CD4-positive, alpha-beta memory T cell (primary cell): ENCODE measurements around the gene GNAZ. TPM values are rescaled to one million over a fixed set of nuclear protein-coding genes. Genes with fewer than 3 reads are reported as not detected.
A peak's percentile ranks its signal among the peaks of the same experiment; 100 is the strongest.

Experiments
- CTCF ChIA-PET: fragments of 350-600 bp; sonication (Branson Sonifier 250); formaldehyde crosslinking; loops from one replicate; lab custom pipeline; 2021; ENCODE audit warnings: inconsistent platforms; ENCODE audit not compliant: partially characterized antibody; lab: Charles Lee
- POLR2A ChIA-PET: fragments of 350-600 bp; sonication (Branson Sonifier 250); formaldehyde crosslinking; loops from one replicate; lab custom pipeline; 2021; ENCODE audit not compliant: partially characterized antibody; lab: Charles Lee
- DNase-seq, 5 donors: peaks; one replicate each; pipeline versions ENCODE4 v3.0.0 to v3.0.0-alpha.2; 2020 to 2022; ENCODE audit warnings: mixed read lengths in 1 of 5
- H3K27ac ChIP-seq: one replicate; pipeline ENCODE4 v1.7.0; 2013; ENCODE audit warnings: low read depth, low read length
- H3K27me3 ChIP-seq: 2 replicates; pipeline ENCODE4 v1.7.0; 2013; ENCODE audit warnings: mild to moderate bottlenecking, low read length, moderate library complexity; ENCODE audit not compliant: insufficient read depth
- H3K36me3 ChIP-seq: 2 replicates; pipeline ENCODE4 v1.7.0; 2013; ENCODE audit warnings: mild to moderate bottlenecking, low read length, moderate library complexity; ENCODE audit not compliant: insufficient read depth
- H3K4me1 ChIP-seq: 2 replicates; pipeline ENCODE4 v1.7.0; 2013; ENCODE audit warnings: mild to moderate bottlenecking, low read length, moderate library complexity; ENCODE audit not compliant: insufficient read depth
- H3K4me3 ChIP-seq, 2 donors: one replicate each; pipeline ENCODE4 v1.7.0; 2013; ENCODE audit warnings: low read length in 2 of 2, mild to moderate bottlenecking in 1 of 2
- H3K9me3 ChIP-seq, 2 donors: one replicate each; pipeline ENCODE4 v1.7.0; 2013; ENCODE audit warnings: low read length in 2 of 2, control low read depth in 1 of 2; ENCODE audit not compliant: control insufficient read depth in 1 of 2
- H3K27ac Mint-ChIP-seq, 7 donors: one replicate each; pipeline ENCODE4 v1.8.0; 2020 to 2021; ENCODE audit warnings: mixed read lengths in 7 of 7, mild to moderate bottlenecking in 6 of 7, inconsistent platforms in 3 of 7, moderate library complexity in 3 of 7
- H3K27me3 Mint-ChIP-seq, 2 donors: one replicate each; pipeline ENCODE4 v1.8.0; 2020 to 2021; ENCODE audit warnings: mixed read lengths in 2 of 2
- H3K36me3 Mint-ChIP-seq, 2 donors: one replicate each; pipeline ENCODE4 v1.8.0; 2020 to 2021; ENCODE audit warnings: mixed read lengths in 2 of 2, inconsistent platforms in 1 of 2, mild to moderate bottlenecking in 1 of 2
- H3K4me1 Mint-ChIP-seq, 4 donors: one replicate each; pipeline ENCODE4 v1.8.0; 2020 to 2021; ENCODE audit warnings: mixed read lengths in 4 of 4, mild to moderate bottlenecking in 1 of 4
- H3K4me3 Mint-ChIP-seq, 8 donors: one replicate each; pipeline ENCODE4 v1.8.0; 2020 to 2021; ENCODE audit warnings: mixed read lengths in 8 of 8, mild to moderate bottlenecking in 7 of 8, moderate library complexity in 6 of 8, inconsistent platforms in 3 of 8
- H3K9me3 Mint-ChIP-seq, 8 donors: one replicate each; pipeline ENCODE4 v1.8.0; 2020 to 2021; ENCODE audit warnings: mixed read lengths in 8 of 8, mild to moderate bottlenecking in 5 of 8, inconsistent platforms in 3 of 8, moderate library complexity in 1 of 8
- intact Hi-C: fragments of 100-400 bp; cut with micrococcal nuclease; formaldehyde crosslinking; loops from one replicate; pipeline ENCODE4 v1.15.1; 2023
- polyA plus RNA-seq, 2 donors: library from polyadenylated mRNA; unstranded; fragments of 300-500 nt; fragmentation: Illumina TruSeq; gene quantifications; one replicate each; pipeline ENCODE4 v1.2.3, GENCODE V29; 2021
- total RNA-seq, 2 experiments: library from RNA; stranded (reverse); gene quantifications; one replicate each; pipeline ENCODE4 v1.2.3, GENCODE V29; 2021

The GNAZ gene
- total and polyA plus RNA-seq, 4 experiments from 2014 or later, result 0.05 to 0.76 (median 0.36) TPM; not detected in 1

DNA sequence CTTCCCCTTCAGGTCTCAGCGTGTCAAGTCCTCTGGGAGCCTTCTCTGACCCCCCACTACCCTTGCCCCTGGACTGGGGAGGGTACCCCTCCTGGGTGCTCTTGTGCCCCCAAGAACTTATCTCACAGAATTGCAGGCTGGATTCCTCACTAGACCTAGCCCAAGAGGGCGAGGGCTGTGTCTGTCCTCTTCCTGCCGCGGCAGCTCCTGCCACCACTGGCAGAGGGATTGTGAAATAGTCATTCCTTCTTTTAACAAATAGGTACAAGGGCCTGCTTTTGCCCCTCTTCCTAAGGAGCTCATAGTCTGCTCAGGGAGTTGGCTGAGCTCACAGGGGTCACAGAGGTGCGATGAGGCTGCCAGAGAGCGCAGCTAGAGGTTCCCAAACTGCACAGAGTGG lies 80.4 kb downstream of the GNAZ start:
- peak overlapping the region in 6 of 7 donors; percentile 7 to 72 (median 40) for H3K27ac Mint-ChIP-seq
- Histone ChIP-seq H3K27me3 (no peaks in the 10 kb centered on the region), H3K4me1 (peaks cover 7% of the 10 kb centered on the region), H3K4me3 (no peak overlapping the region), H3K36me3 (no peaks in the 10 kb centered on the region), H3K27ac (no peak overlapping the region), H3K9me3 (no peaks in the 10 kb centered on the region)
- DNase-seq, result no peak
- H3K4me1 Mint-ChIP-seq, result peaks cover 7 to 34% (median 12%) of the 10 kb centered on the region in 4 donors
- intact Hi-C loops, result no loop called here
- no peaks in the 10 kb centered on the region for H3K36me3 Mint-ChIP-seq
- H3K9me3 Mint-ChIP-seq, result no peaks in the 10 kb centered on the region
- no peaks in the 10 kb centered on the region for H3K27me3 Mint-ChIP-seq
- POLR2A ChIA-PET, result no interaction called here
- H3K4me3 Mint-ChIP-seq, result no peak overlapping the region
- CTCF ChIA-PET, result interaction anchor here (1.6 kb wide), 1 partner anchor 23 kb away, joined by 7 read pairs; no protein-coding TSS in a partner anchor

GRCh38 chr22:23151827-23152226 lies 81.5 kb downstream of the GNAZ start:
- H3K27me3 Mint-ChIP-seq, result no peaks in the 10 kb centered on the region
- intact Hi-C loops, result no loop called here

DNA sequence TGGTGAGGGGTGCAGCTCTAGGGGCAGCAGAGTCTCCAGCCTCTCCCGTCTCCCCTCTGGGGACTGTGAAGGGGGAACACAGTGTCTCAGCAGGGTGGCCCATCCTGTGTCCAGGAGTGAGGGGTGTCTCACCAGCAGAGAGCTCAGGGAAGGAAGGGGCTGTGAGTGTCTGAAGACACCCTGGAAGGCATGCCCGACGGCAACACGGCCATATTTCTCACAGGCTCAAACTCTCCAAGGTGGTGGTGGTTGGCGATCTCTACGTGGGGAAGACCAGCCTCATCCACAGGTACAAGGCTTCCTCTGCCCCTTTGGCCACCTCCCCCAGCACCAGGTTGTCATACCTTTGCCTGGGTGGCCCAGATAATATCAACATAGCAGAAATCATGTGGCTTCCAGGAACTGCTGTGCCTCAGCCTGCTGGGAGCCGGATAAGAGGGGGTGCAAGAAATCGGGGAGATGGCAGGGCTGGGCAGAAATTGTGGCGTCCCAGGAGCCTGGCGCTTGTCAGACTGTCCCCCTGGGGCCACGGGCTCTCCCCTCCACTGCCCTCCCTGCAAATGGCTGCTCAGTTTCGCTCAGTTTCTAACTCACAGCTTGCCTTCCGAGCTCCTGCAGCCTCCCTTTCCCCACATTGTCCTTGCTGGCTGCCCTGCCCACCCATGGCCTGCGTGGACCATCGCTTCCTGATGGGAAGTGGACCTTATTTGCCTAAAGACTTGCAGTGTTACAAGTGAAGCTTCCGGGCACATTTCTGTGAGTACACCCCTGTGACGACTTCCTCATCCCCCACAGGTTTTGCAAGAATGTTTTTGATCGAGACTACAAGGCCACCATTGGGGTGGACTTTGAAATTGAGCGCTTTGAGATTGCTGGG lies 82.2 kb downstream of the GNAZ start:
- POLR2A ChIA-PET, result interaction anchor here (1.3 to 2.8 kb wide), 3 partner anchors 8 to 14 kb away, joined by 4 to 12 read pairs (median 6); partner anchors contain the start of genes RAB36 and RSPH14
- H3K36me3 Mint-ChIP-seq, result no peaks in the 10 kb centered on the region
- no peaks in the 10 kb centered on the region for H3K9me3 ChIP-seq

More at GRCh38 chr22:23151827-23152226, 81.5 kb downstream of the GNAZ start:
- Mint-ChIP-seq H3K9me3 (no peaks in the 10 kb centered on the region), H3K36me3 (no peaks in the 10 kb centered on the region), H3K4me1 (peaks cover 7 to 31% (median 10%) of the 10 kb centered on the region in 4 donors), H3K4me3 (no peak overlapping the region), H3K27ac (no peak overlapping the region)
- H3K4me1 ChIP-seq, result peaks cover 7% of the 10 kb centered on the region
- no peak overlapping the region for H3K27ac ChIP-seq
- H3K4me3 ChIP-seq, result no peak overlapping the region
- POLR2A ChIA-PET, result interaction anchor here (2.8 kb wide), 1 partner anchor 14 kb away, joined by 12 read pairs; no protein-coding TSS in a partner anchor
- H3K9me3 ChIP-seq, result no peaks in the 10 kb centered on the region
- no peaks in the 10 kb centered on the region for H3K27me3 ChIP-seq
- no peaks in the 10 kb centered on the region for H3K36me3 ChIP-seq
- no peak for DNase-seq
- CTCF ChIA-PET, result interaction anchor here (0.7 kb wide), 1 partner anchor 127 kb away, joined by 3 read pairs; no protein-coding TSS in a partner anchor

DNA sequence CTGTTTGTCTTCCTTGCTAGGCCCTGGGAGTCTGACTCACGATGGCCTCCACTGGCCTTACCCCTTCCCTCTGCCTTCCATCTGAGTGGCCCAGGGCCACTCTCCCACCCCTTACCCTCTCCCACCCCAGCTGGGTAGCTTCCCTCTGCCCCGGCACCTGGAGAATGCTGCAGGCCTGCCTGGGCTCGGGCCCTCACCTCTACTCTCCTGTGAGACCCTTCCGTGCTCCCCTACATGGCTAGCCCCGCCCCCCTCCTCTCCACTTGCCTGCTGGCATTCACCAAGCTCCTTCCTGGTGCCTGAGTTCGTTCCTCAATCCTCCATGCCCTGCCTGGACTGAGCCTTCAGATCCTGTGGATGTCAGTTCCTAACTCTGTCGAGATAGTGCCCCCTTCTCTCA lies 83.7 kb downstream of the GNAZ start:
- H3K27ac ChIP-seq, result no peak overlapping the region
- H3K4me3 ChIP-seq, result no peak overlapping the region
- intact Hi-C loops, result no loop called here
- H3K36me3 ChIP-seq, result no peaks in the 10 kb centered on the region
- H3K4me1 Mint-ChIP-seq, result peaks cover 4 to 31% (median 10%) of the 10 kb centered on the region in 4 donors
- H3K4me3 Mint-ChIP-seq, result peak overlapping the region in 1 of 8 donors; percentile 26
- no peaks in the 10 kb centered on the region for H3K9me3 Mint-ChIP-seq
- no peaks in the 10 kb centered on the region for H3K27me3 Mint-ChIP-seq
- DNase-seq, result no peak
- POLR2A ChIA-PET, result interaction anchor here (2.0 to 2.8 kb wide), 2 partner anchors 9 to 16 kb away, joined by 6 to 12 read pairs; partner anchors contain the start of gene RAB36
- CTCF ChIA-PET, result interaction anchor here (1.2 to 1.3 kb wide), 2 partner anchors 10 to 26 kb away, joined by 3 to 4 read pairs; no protein-coding TSS in a partner anchor
- H3K27ac Mint-ChIP-seq, result peak overlapping the region in 3 of 7 donors; percentile 60 to 83 (median 75)
- H3K4me1 ChIP-seq, result peaks cover 7% of the 10 kb centered on the region
- H3K36me3 Mint-ChIP-seq, result no peaks in the 10 kb centered on the region
- no peaks in the 10 kb centered on the region for H3K9me3 ChIP-seq
- H3K27me3 ChIP-seq, result no peaks in the 10 kb centered on the region

More for the DNA sequence above, 82.2 kb downstream of the GNAZ start:
- Histone ChIP-seq H3K36me3 (no peaks in the 10 kb centered on the region), H3K4me1 (peaks cover 7% of the 10 kb centered on the region), H3K27me3 (no peaks in the 10 kb centered on the region), H3K27ac (no peak overlapping the region), H3K4me3 (no peak overlapping the region)
- intact Hi-C loops, result no loop called here
- no peak overlapping the region for H3K4me3 Mint-ChIP-seq
- no peaks in the 10 kb centered on the region for H3K27me3 Mint-ChIP-seq
- peaks cover 7 to 31% (median 10%) of the 10 kb centered on the region in 4 donors for H3K4me1 Mint-ChIP-seq
- no peaks in the 10 kb centered on the region for H3K9me3 Mint-ChIP-seq
- DNase-seq, result no peak
- H3K27ac Mint-ChIP-seq, result peak overlapping the region; percentile 22 to 92 (median 70)
- CTCF ChIA-PET, result interaction anchor here (0.6 to 1.3 kb wide), 3 partner anchors 8 to 126 kb away, joined by 3 to 4 read pairs (median 3); no protein-coding TSS in a partner anchor

GRCh38 chr22:23154461-23154860 lies 84.1 kb downstream of the GNAZ start:
- no peaks in the 10 kb centered on the region for H3K27me3 Mint-ChIP-seq
- ChIA-PET POLR2A (interaction anchor here (2.0 to 2.8 kb wide), 2 partner anchors 10 to 16 kb away, joined by 6 to 12 read pairs; partner anchors contain the start of gene RAB36), CTCF (interaction anchor here (1.2 to 1.8 kb wide), 2 partner anchors 26 to 128 kb away, joined by 3 to 4 read pairs; no protein-coding TSS in a partner anchor)
- H3K9me3 Mint-ChIP-seq, result no peaks in the 10 kb centered on the region
- Histone ChIP-seq H3K9me3 (no peaks in the 10 kb centered on the region), H3K27ac (no peak overlapping the region), H3K4me1 (peaks cover 7% of the 10 kb centered on the region), H3K36me3 (no peaks in the 10 kb centered on the region), H3K4me3 (no peak overlapping the region), H3K27me3 (no peaks in the 10 kb centered on the region)
- H3K27ac Mint-ChIP-seq, result peak overlapping the region in 5 of 7 donors; percentile 7 to 60 (median 48)
- H3K36me3 Mint-ChIP-seq, result no peaks in the 10 kb centered on the region
- no peak for DNase-seq
- no peak overlapping the region for H3K4me3 Mint-ChIP-seq
- H3K4me1 Mint-ChIP-seq, result peaks cover 4 to 29% (median 10%) of the 10 kb centered on the region in 4 donors
- intact Hi-C loops, result no loop called here

- CTCF ChIA-PET, result interaction anchor here (1.3 to 1.8 kb wide), 2 partner anchors 127 to 135 kb away, joined by 3 to 4 read pairs; no protein-coding TSS in a partner anchor
Measured at GRCh38 chr22:23155143-23155542, 84.8 kb downstream of the GNAZ start.

More at GRCh38 chr22:23155143-23155542, 84.8 kb downstream of the GNAZ start:
- Mint-ChIP-seq H3K27ac (no peak overlapping the region), H3K4me1 (peaks cover 4 to 23% (median 10%) of the 10 kb centered on the region in 4 donors), H3K27me3 (no peaks in the 10 kb centered on the region), H3K36me3 (no peaks in the 10 kb centered on the region), H3K4me3 (no peak overlapping the region), H3K9me3 (no peaks in the 10 kb centered on the region)
- no peaks in the 10 kb centered on the region for H3K36me3 ChIP-seq
- H3K4me1 ChIP-seq, result peaks cover 7% of the 10 kb centered on the region
- POLR2A ChIA-PET, result no interaction called here
- no peaks in the 10 kb centered on the region for H3K27me3 ChIP-seq
- no peak overlapping the region for H3K4me3 ChIP-seq
- intact Hi-C loops, result no loop called here
- no peak for DNase-seq
- no peaks in the 10 kb centered on the region for H3K9me3 ChIP-seq
- H3K27ac ChIP-seq, result no peak overlapping the region
